Left lobe of liver (tissue), 2 donors: ENCODE data around the gene MTRFR. TPM values are rescaled to one million over a fixed set of nuclear protein-coding genes. Genes with fewer than 3 reads are reported as not detected.
"Not testable (repeated sequence)": the region's sequence is repeated elsewhere in the genome, so short reads cannot be mapped to it uniquely, and the experiment has no call there.

Source experiments
- ATAC-seq: fragments of 200-7000 bp; cut with Tn5 transposase; one replicate; pipeline ENCODE4 v1.9.1; 2020; ENCODE audit warnings: mild to moderate bottlenecking, moderate library complexity
- DNase-seq: peaks from one replicate; pipeline ENCODE4 v3.0.0-alpha.2; 2020; ENCODE audit warnings: low spot score
- total RNA-seq: library from RNA; stranded (reverse); gene quantifications from one replicate; pipeline ENCODE4 v1.2.1, GENCODE V29; 2021
- donor health status: DM: no; HTN: no; CAD: no; lungs with moderate emphysema.
- donor health status: DM: no; HTN: yes; CAD: no.

Gene MTRFR
- 7.4 TPM for total RNA-seq

DNA sequence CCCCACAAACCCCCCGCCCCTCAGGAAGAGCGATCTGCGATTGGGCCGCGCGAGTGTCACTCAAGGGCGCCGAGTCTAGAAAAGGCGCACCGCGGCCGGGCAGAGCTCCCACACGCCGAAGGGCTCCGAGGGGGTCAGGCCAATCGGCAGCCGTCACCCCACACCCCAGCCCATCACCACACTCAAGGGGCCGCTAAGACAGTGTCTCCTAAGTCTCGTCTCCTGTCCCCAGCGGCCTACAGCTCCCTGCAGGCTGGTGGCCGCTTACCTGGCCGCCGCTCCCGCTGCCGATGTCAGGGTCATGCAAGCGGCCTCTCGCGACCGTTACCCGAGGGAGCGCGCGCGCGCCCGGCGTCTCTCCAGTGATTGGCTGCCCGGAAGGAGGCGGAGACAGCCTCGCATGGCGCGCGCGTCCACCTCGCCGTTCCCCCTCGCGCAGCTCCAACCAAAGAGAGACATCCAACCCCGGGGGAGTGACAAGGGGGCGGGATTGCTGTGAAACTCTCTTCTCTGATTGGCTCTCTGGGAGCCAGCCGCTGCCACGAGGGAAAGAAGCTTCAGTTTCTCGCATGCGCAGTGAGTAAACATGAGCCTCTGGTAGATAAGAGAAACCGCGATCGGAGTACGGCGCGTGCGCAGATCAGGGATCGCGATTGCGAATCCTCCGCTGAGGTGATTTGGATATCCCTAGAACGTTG lies at the start of gene MTRFR, which contains the start of gene MPHOSPH9:
Gene MTRFR (plus strand): TSS at position 630 of the 698 bp plus-strand sequence. CDS start 20,239 bp downstream, outside the sequence.
Gene MPHOSPH9 (minus strand): TSS at position 335 of the 698 bp plus-strand sequence. CDS start 2,777 bp downstream, outside the sequence.
- ATAC-seq, result peak; percentile 92
- peak; percentile 99 for DNase-seq

DNA sequence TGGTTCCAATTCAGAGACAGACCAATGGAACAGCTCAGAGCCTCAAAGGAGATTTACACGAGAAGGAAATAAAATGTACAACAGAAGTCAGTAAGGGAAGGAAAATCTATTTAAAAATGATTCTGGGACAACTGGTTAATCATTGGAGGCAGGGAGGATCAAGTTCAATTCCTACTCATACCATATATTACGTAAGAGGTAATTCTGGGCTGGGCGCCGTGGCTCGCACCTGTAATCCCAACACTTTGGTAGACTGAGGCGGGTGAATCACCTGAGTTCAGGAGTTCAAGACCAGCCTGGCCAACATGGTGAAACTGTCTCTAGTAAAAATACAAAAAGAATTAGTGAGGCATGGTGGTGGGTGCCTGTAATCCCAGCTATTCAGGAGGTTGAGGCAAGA lies 45.6 kb upstream of the MTRFR start:
- DNase-seq (peak; percentile 50), ATAC-seq (peak; percentile 56)

DNA sequence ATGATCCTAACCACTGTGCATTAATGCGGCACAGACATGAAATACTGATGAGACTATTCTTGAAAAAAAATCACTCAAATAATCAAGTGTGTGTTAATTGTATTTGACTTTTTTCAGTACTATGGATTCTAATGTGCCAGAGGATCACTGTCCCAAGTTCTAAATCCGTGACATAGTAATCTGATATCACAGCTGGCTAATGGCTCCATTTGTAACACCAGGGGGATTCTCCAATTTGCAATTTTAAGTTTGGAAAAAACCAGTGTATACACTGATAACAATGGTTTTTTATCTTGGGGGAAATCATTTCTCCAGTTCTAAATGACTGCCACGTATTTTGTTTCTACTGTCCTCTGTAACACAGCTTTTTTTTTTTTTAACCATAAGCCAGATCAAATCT lies 33.3 kb upstream of the MTRFR start:
- no peak for DNase-seq
- no peak for ATAC-seq

DNA sequence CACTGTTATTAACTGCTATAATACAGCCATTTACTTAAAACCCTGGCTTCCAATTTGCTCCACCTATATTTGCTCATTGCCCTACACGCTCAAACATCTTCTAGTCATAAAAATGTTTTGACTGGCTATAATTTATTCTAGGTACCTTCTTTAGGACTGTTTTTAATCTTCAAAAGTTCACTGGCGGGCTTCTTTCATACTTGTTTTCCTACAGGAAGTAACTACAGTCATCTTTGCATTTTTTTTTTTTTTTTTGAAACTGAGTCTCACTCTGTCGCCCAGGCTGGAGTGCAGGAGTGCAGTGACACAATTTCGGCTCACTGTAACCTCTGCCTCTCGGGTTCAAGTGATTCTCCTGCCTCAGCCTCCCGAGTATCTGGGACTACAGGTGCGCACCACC lies 32.8 kb upstream of the MTRFR start:
- ATAC-seq (no peak), DNase-seq (no peak)

DNA sequence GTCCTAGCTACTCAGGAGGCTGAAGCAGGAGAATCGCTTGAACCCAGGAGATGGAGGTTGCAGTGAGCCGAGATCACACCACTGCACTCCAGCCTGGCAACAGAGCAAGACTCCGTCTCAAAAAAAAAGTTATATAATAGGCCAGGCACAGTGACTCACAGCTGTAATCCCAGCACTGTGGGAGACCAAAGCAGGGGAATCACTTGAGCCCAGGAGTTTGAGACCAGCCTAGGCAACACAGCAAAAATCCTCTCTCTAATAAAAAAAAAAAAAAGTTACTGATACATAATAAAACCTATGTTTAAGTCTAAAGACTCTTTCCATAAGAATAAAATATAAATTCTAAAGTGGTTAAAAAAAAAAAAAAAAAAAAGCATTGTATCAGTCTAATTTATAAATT lies 26.4 kb upstream of the MTRFR start:
- not testable (repeated sequence) for DNase-seq, ATAC-seq

DNA sequence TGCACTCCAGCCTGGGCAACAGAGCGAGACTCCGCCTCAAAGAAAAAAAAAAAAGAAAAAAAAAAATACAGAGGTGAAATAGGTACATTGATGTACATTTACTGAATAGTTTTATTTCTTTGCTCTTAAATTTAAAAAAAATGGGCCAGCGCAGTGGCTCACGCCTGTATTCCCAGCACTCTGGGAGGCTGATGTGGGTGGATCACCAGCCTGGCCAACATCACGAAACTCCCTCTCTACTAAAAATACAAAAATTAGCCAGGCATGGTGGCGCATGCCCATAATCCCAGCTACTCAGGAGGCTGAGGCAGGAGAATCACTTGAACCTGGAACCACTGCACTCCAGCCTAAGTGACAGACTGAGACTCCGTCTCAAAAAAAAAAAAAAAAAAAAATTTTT lies 25.4 kb upstream of the MTRFR start:
- DNase-seq, ATAC-seq: not testable (repeated sequence)

DNA sequence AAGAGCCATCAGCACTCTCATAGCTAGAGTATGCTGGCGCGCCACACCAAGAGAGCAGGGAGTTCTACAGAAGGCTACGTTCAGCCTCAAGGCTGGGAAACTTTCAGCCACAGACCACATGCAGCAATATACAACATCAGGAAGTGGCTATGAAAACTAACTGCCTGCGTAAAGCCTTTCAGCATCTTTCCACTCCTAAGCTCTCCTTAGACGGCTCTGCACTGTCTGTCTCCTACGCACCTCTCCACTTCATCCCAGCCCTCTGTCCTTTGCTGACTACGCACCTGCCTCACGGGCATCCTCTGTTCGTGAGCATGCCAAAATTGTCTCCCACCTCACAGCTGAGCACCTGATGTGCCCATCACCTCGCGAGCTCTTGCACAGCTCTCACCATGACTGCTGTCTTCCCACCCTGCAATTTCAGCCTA lies 10.0 kb upstream of the MTRFR start:
- ATAC-seq (no peak), DNase-seq (no peak)

DNA sequence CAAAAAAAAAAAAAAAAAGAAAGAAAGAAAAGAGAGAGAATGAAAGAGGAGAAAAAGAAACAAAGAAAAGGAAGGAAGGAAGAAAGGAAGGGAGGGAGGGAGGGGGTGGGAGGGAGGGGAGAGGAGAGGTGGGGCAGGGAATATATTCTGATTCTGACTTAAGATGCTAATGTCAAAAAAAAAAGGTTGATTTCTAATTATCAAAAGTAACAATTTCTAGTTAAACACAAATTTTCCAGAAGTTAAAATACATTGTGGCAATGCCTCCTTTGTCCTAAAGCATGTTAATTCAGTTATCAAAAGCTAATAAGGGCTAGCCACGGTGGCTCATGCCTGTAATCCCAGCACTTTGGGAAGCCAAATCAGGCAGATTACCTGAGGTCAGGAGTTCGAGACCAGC lies 7.8 kb upstream of the MTRFR start:
- no peak for DNase-seq
- ATAC-seq, result no peak

DNA sequence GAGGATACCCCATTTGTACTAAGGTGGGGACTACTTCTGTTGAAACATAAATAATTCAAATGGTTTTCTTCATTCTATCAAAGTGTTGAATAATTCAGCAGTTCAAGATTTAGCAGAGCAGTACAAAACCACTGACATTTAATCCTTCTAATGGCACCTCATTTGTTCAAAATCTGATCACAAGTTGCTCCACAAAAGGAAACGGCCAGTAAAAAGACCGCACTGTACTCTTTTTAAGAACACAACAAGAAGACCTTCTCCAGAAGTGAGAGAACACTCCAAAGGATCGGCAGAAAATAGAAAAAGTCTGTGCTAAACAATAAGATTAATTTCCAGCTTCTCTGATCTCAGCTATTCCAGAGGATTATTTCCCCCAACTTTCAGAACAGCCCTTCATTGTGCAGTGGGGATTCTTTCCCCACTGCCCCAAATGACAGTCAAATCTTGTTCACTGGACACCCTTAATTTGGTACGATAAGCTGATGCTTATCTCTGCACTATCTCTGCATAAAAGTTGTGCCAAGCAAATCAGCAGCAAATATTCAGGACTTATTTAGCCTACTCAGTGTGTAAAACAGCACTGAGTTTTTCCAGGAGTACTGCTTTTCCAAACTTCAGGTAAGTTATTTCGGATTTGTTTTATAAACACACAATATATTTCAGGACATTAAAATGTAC lies 5.5 kb upstream of the MTRFR start:
- DNase-seq (no peak), ATAC-seq (no peak)

DNA sequence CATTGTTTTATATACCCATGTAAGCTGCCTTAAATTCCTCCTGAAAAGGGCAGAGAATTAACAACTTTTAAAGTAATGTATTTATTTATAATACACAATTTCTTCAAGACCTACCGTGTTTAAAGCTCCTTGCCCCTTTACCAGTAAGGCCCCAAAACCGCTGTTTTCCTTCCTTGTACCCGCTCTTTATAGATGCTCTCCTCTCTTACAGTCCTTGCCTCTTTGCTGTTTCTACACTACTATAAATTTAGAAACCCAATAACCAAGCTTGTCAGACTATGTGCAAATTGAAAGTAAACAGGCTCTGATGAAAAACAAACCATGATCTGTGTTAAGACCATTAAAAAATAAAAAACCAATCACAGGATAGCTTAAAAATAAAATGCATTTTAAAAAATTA lies 4.2 kb upstream of the MTRFR start:
- no peak for ATAC-seq
- DNase-seq, result no peak

DNA sequence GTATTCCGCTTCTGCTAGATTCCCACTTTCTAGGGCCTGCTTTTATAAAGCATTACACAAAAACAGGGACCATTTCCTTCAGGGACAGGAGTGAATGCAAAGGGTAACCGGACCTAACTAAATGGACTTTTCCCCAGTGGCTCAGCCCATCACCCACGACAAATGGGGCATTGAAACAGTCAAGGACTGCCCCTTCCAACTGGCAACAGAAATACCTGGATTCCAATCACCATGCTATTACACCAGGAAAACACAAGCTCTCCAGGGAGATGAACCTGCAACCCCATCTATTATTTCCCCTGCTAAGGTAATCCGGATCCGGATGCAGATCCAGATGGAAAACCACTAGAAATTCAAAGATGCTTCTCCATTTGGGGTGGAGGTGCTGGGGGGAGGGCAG lies 1.3 kb upstream of the MTRFR start:
- DNase-seq, result peak; percentile 74
- ATAC-seq, result peak; percentile 34

DNA sequence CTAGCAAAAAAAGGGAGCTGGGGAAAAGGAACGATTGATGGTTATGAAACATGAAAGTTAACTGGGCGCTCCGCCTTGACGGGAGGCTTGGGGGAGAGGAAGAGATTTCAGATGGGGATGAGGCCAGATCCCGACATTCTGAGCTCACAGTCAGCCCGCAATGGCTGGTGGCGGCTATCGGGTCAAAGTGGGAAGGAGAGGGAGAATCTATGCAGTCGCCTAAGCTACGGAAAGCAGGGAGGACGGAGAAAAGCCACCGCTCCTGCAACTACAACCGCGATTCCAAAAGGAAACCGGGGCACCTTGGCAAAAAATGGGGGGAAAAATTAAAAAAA lies 797 bp upstream of the MTRFR start:
- ATAC-seq (peak; percentile 5), DNase-seq (no peak)

DNA sequence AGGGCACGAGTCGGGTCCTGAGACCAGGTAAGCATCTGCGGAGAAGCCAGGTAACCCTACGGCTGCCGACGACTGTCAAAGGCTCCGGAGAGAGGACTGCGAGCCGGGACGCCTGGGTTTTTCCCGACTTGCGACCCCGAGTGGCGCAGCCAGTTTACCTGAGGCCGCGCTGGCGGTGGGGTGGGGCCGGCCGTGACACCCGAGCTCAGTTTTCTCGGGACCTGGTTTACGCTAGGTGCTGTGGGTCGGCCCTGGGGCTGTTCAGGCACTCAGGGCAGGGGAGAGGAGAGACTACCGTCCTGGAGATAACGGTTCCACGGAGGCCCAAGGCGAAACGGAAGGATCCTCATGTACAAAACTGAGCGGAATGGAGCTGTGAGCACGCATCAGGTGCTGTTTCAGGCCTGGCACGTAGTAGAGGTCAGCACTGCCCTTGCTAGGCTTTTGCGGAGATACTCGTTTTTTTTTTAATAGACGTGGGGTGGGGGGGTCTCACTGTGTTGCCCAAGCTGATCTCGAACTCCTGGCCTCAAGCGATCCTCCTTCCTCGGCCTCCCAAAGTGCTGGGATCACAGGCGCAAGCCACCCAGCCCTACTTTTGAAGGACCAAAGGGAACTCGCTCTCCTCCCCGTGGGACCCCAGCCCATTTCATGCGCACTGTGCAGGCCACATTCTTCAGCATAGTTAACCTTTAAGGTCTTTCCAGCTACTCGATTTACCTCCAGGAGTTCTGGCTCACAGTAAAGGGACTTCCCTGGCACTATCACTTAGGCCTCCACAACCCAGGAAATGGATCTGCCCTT lies 471 bp downstream of the MTRFR start:
- ATAC-seq, result peak; percentile 25
- DNase-seq, result no peak

DNA sequence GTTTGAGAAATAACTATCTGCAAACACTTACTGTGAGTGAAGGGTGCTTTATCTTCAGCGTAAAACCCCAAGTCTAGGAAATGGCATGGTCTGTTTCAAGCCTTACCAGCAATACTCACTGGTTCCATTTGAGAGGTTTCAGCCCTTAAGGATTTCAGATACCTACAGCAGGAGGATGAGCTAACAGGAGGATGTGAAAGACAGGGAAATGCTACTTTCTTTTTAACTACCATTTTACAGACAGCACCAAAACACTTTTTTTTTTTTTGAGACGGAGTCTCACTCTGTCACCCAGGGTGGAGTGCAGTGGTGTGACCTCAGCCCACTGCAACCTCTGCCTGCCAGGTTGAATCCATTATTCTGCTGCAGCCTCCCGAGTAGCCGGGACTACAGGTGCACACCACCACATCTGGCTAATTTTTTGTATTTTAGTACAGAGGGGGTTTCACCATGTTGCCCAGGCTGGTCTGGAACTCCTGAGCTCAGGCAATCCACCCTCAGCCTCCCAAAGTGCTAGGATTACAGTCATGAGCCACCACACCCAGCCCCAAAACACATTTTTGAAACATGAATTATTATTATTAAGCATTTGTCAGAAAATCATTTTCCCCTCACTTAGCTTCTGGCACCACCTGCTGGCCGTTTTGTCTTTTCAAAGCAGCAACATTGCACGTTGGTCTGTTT lies 4.6 kb downstream of the MTRFR start:
- peak; percentile 55 for DNase-seq
- peak; percentile 39 for ATAC-seq

DNA sequence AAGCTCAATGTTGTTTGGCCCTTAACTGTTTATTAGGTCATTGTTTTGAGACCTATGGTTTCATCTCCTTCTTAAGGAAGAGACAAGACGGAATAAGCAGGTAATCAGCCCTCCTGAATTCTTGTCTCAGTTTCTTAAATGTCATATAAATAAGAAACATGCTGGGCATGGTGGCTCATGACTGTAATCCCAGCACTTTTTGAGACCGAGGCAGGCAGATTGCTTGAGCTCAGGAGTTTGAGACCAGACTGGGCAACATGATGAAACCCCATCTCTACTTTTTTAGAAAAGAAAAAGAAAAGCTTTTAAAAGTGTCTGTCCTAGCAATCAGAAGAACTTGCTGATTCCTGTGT lies 5.1 kb downstream of the MTRFR start:
- ATAC-seq (no peak), DNase-seq (no peak)

DNA sequence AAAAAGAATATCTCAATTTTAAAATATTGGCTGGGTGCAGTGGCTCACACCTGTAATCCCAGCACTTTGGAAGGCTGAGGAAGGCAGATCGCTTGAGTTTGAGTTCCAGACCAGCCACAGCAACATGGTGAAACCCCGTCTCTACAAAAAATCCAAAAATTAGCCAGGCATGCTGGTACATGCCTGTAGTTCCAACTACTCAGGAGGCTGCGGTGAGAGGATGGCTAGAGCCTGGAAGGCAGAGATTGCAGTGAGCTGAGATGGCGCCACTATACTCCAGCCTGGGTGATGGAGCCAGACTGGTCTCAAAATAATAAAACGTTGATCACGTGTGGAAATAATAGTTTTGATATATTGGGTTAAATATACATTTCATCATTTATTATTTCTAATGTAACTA lies 5.7 kb downstream of the MTRFR start:
- ATAC-seq, result no peak
- no peak for DNase-seq

DNA sequence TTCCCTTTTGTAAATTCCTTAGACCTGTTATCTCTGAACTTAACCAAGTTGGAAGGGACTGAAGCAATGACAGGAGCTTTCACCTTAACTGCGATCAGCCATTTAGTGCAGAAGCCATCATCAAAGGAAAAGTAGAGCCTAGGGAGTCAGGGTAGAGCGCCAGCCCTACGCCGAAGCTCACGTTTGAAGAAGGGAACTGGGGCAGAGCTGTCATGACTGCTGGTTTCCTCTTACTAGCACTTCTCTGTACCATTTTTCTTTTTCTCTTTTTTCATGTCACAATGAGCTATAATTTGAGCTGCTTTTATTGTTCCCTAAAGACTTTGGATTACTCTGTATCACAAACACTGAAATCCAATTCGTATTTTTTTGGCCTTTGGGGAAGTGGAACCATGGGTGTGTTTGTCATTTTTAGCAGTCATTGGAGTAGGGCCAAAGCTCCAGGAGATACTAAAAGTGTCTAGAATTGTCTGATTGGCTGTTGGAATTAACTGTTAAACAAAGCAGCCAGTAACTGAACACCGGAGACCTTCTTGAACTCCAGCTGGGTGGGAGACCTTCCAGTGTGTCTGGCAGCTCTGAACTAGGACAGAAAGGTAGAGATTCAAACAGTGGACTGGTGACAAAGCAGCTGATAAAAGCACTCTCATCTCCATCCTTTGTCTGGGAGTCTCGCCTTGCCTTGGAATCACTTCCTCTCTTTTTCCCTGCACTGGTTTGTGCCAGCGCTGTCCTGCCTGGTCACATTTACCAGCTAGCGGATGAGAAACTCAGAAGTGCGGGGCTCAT lies 9.1 kb downstream of the MTRFR start:
- DNase-seq (no peak), ATAC-seq (peak; percentile 26)

DNA sequence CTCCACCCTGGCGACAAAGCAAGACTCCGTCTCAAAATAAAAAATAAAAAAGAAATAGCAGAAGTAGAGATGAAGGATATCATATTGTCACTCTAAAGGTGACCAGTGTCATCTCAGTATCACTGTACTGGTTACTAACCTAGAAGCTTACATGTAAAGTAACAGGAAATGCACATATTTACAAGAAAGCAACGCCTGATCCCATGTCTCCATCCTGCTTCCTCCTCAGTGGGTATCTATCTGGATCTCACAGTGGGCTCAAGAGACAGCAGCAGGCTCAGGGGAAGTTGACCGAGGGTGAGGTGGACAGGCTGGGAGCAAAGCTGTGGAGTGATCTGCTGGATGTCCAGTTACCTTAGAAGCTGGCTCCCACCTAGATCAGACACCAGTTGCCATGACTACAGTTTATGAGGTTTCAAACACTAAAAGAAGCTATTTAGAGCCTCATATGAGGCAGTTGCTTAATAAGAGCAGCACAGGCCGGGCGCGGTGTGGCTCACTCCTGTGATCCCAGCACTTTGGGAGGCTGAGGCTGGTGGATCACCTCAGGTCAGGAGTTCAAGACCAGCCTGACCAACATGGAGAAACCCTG lies 10.5 kb downstream of the MTRFR start:
- no peak for ATAC-seq
- DNase-seq, result no peak

DNA sequence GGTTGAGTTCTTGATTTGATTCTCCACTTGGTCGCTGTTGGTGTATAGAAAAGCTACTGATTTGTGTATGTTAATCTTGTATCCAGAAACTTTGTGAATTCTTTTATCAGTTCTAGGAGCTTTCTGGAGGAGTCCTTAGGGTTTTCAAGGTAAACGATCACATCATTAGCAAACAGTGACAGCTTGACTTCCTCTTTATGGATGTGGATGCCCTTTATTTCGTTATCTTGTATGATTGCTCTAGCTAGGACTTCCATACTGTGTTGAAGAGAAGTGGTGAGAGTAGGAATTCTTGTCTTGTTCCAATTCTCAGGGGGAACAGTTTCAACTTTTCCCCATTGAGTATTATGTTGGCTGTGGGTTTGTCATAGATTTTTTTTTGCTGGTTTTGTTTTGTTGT lies 12.4 kb downstream of the MTRFR start:
- DNase-seq (no peak), ATAC-seq (no peak)

DNA sequence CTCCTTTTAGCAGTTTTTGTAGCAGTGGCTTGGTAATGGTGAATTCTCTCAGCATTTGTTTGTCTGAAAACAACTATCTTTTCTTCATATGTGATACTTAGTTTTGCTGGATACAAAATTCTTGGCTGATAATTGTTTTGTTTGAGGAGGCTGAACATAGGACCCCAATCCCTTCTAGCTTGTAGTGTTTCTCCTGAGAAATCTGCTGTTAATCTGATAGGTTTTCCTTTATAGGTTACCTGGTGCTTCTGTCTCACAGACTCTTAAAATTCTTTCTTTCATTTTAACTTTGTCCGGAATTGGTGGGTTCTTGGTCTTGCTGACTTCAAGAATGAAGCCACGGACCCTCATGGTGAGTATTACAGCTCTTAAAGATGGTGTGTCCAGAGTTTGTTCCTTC lies 14.9 kb downstream of the MTRFR start:
- not testable (repeated sequence) for ATAC-seq, DNase-seq
